Gastroesophageal sphincter (tissue), 4 donors: ENCODE results near the gene PDPN. TPM values are rescaled to one million over a fixed set of nuclear protein-coding genes. Genes with fewer than 3 reads are reported as not detected.

Source experiments
- ATAC-seq: fragments of 150-250 bp; one replicate; pipeline ENCODE4 v1.9.1; 2016; ENCODE audit warnings: mild to moderate bottlenecking, moderate library complexity
- H3K27ac ChIP-seq, 4 donors: fragments of 200-600 bp; sonication (generic) in 3 of 4; 1 replicate in 3 of 4; 2 replicates in 1 of 4; pipeline ENCODE4 v1.5.1; 2016 to 2019
- H3K27me3 ChIP-seq: fragments of 200-600 bp; sonication (generic); one replicate; pipeline ENCODE4 v1.5.1; 2019
- H3K36me3 ChIP-seq, 2 donors: fragments of 200-600 bp; sonication (generic); one replicate each; pipeline ENCODE4 v1.5.1; 2019; ENCODE audit warnings: control low read depth in 1 of 2
- H3K4me1 ChIP-seq, 3 donors: fragments of 200-600 bp; sonication (generic); 1 replicate in 2 of 3; 2 replicates in 1 of 3; pipeline ENCODE4 v1.5.1; 2016 to 2019; ENCODE audit warnings: control low read depth in 2 of 3
- H3K4me3 ChIP-seq, 2 donors: fragments of 200-600 bp; sonication (generic); one replicate each; pipeline ENCODE4 v1.5.1; 2019; ENCODE audit warnings: mild to moderate bottlenecking in 1 of 2, moderate library complexity in 1 of 2
- H3K9me3 ChIP-seq, 3 donors: fragments of 200-600 bp; sonication (generic); one replicate each; pipeline ENCODE4 v1.5.1; 2017 to 2019; ENCODE audit warnings: control low read depth in 2 of 3
- EP300 ChIP-seq: sonication (generic); formaldehyde crosslinking; IDR thresholded peaks from one replicate; pipeline ENCODE4 v1.6.1; 2017; ENCODE audit warnings: antibody characterized with exemption, mild to moderate bottlenecking
- POLR2A ChIP-seq, 2 donors: fragments of 450-650 bp; IDR thresholded peaks; one replicate each; pipeline ENCODE4 v1.6.1; 2017; ENCODE audit warnings: antibody characterized with exemption in 2 of 2, mild to moderate bottlenecking in 2 of 2, moderate library complexity in 1 of 2
- POLR2AphosphoS5 ChIP-seq: sonication (generic); formaldehyde crosslinking; IDR thresholded peaks from one replicate; pipeline ENCODE4 v1.6.1; 2017; ENCODE audit warnings: antibody characterized with exemption
- WGBS, 2 donors: methylation state at CpG; one replicate each; pipeline ENCODE4 v1.1.5; 2018; ENCODE audit warnings: low coverage in 1 of 2; 5-methylcytosine and 5-hydroxymethylcytosine counted together
- total RNA-seq, 4 donors: library from RNA; depleted of rRNA; stranded (reverse); fragments of >200 nt; gene quantifications; one replicate each; pipeline ENCODE4 v1.1.0, GENCODE V29; 2016
- TF ChIP-seq, protein P1 (sequence below), 4 experiments: fragments of 200-600 bp in 2 of 4; fragments of 450-650 bp in 2 of 4; sonication (generic) in 1 of 4; IDR thresholded peaks; one replicate each; pipeline ENCODE4 v1.5.1; 2017 to 2019; ENCODE audit warnings: antibody characterized with exemption in 4 of 4, mild to moderate bottlenecking in 2 of 4, moderate library complexity in 2 of 4

Gene PDPN
- total RNA-seq, 4 donors from 2014 or later = 10.9 to 31.6 (median 17.3) TPM

DNA sequence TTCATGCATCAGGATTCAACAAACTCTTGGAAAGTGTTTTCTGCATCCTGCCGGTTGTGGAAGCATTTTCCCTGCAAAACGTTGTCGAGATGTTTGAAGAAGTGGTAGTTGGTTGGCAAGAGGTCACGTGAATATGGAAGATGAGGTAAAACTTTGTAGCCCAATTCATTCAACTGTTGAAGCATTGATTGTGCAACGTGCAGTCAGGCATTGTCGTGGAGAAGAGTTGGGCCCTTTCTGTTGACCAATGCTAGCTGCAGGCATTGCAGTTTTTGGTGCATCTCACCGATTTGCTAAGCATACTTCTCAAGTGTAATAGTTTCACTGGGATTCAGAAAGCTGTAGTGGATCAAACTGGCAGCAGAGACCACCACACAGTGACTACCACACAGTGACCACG is 59.4 kb downstream of the PDPN start:
- H3K36me3 ChIP-seq = no peaks in the 10 kb centered on the region
- no peak overlapping the region for H3K4me3 ChIP-seq
- TF ChIP-seq EP300 = no peak
- TF ChIP-seq POLR2A (IDR thresholded peaks at IDR 0.05) = no peak
- TF ChIP-seq, protein P1, sequence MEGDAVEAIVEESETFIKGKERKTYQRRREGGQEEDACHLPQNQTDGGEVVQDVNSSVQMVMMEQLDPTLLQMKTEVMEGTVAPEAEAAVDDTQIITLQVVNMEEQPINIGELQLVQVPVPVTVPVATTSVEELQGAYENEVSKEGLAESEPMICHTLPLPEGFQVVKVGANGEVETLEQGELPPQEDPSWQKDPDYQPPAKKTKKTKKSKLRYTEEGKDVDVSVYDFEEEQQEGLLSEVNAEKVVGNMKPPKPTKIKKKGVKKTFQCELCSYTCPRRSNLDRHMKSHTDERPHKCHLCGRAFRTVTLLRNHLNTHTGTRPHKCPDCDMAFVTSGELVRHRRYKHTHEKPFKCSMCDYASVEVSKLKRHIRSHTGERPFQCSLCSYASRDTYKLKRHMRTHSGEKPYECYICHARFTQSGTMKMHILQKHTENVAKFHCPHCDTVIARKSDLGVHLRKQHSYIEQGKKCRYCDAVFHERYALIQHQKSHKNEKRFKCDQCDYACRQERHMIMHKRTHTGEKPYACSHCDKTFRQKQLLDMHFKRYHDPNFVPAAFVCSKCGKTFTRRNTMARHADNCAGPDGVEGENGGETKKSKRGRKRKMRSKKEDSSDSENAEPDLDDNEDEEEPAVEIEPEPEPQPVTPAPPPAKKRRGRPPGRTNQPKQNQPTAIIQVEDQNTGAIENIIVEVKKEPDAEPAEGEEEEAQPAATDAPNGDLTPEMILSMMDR (IDR thresholded peaks at IDR 0.05) = no peak
- no peak for TF ChIP-seq POLR2AphosphoS5
- H3K9me3 ChIP-seq = peaks cover 0 to 18% (median 0%) of the 10 kb centered on the region in 3 donors
- 78 to 83% methylated on average over 7 of the region's 8 CpGs for WGBS, 2 donors
- ATAC-seq = no peak
- no peaks in the 10 kb centered on the region for H3K4me1 ChIP-seq
- H3K27me3 ChIP-seq = no peaks in the 10 kb centered on the region
- no peak overlapping the region for H3K27ac ChIP-seq

DNA sequence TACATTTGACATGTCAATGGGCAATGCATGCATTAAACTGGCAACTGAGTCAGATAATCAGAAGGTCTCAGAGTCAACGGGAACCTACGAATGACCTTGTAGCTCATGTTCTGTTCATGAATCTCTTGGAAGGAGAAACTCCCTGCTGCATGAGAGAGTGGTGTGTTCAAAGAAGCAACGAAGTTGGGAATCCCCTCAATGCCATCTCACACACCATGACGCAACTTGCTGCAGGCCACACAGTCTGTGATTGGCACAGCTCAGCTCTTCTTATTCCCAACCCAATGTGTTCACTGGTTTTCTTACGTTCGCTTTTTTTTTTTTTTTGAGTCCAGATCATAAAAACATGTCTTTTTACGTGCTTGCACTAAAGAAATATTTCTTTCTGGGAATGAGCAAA is 62.9 kb downstream of the PDPN start:
- no peak for ATAC-seq
- TF ChIP-seq POLR2A (IDR thresholded peaks at IDR 0.05) (no peak), EP300 (no peak), POLR2AphosphoS5 (no peak)
- TF ChIP-seq, protein P1 (IDR thresholded peaks at IDR 0.05) = no peak
- no peak overlapping the region for H3K27ac ChIP-seq
- no peaks in the 10 kb centered on the region for H3K27me3 ChIP-seq
- no peaks in the 10 kb centered on the region for H3K9me3 ChIP-seq
- H3K4me1 ChIP-seq = no peaks in the 10 kb centered on the region
- no peaks in the 10 kb centered on the region for H3K36me3 ChIP-seq
- 87 to 92% methylated on average over 2 to 7 of the region's 7 CpGs for WGBS, 2 donors
- H3K4me3 ChIP-seq = no peak overlapping the region

DNA sequence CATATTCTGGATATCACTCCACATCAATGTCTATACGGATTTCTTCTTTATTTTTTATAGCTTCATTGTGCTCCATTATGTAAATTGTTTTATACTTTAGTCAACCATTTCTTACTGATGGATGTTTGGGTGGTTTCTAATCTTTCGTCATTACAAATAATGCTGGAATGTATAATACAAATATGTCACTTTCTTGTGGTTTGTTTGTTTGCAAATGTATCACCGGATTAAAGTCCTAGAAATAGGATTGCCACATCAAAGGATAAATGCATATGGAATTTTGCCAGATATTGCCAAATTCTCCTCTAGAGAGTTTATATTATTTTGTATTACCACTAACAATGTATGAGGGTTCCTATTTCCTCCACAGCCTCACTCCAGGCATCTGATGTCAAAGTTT is 67.6 kb downstream of the PDPN start:
- Histone ChIP-seq H3K4me1 (no peaks in the 10 kb centered on the region), H3K9me3 (no peaks in the 10 kb centered on the region), H3K4me3 (no peak overlapping the region), H3K36me3 (no peaks in the 10 kb centered on the region), H3K27me3 (no peaks in the 10 kb centered on the region), H3K27ac (no peak overlapping the region)
- TF ChIP-seq POLR2AphosphoS5 = no peak
- TF ChIP-seq, protein P1 (IDR thresholded peaks at IDR 0.05) = no peak
- TF ChIP-seq EP300 = no peak
- no peak for TF ChIP-seq POLR2A (IDR thresholded peaks at IDR 0.05)
- ATAC-seq = no peak
- 64 to 67% methylated on average over 3 of the region's 3 CpGs for WGBS, 2 donors

DNA sequence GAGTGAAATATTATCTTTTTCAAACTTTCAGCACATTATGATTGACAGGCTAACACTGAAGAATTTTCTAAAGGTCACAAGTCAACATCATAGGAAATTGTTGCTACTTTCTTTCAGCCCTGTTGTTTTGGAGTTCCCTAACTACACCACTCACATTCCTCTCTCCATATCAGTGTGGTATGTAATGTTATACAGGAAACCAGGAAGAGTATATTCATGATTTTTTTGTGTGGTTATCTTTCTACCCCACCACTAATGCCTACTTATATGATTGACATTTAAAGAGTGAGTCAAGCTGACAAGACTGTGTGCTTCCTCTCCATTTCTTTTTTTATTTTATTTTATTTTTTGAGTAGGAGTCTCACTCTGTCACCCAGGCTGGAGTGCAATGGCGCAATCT is 68.6 kb downstream of the PDPN start:
- no peaks in the 10 kb centered on the region for H3K4me1 ChIP-seq
- no peak for TF ChIP-seq POLR2A (IDR thresholded peaks at IDR 0.05)
- no peak overlapping the region for H3K4me3 ChIP-seq
- WGBS, 2 donors = no CpG with 5 or more reads among the region's 1 CpG
- ATAC-seq = no peak
- H3K9me3 ChIP-seq = no peaks in the 10 kb centered on the region
- H3K27ac ChIP-seq = no peak overlapping the region
- H3K36me3 ChIP-seq = no peaks in the 10 kb centered on the region
- H3K27me3 ChIP-seq = no peaks in the 10 kb centered on the region

DNA sequence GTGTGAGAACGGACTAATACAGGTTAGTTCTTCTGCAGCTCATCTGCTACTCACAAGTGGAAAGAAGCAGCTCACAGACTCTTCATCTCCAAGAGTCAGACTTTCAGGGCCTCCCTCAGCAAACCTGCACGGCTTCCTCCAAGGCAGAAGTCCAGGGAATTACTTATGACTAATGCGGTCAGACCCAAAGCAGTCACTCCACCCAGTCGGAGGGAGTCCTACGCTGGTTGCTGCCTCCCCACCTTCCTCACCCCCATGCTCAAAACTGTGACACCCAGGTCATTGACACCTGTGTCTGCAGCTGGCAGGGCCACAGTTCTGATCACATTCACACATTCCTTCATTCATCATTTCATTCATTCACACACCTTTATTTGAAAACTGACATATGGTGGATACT is 77.9 kb downstream of the PDPN start:
- ATAC-seq = no peak
- peak overlapping the region in 2 of 4 donors; percentile 43 to 56 for H3K27ac ChIP-seq
- WGBS, 2 donors = 24 to 83% methylated on average over 1 to 4 of the region's 5 CpGs

DNA sequence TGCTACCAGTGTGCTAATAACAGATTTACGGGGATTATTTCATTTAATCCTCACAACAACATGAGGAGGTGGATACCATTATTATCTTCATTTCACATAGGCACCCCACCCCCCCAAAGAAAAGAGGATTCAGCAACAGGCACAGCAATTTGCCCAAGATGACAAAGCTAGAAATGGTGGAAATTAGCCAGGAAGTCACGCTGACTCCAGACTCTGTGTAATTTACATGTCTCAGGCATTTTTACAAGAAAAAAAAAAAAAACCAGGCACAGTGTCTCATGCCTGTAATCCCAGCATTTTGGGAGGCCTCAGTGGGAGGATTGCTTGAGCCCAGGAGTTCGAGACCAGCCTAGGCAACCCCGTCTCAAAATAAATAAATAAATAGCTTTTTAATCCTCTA is 78.9 kb downstream of the PDPN start:
- peak; percentile 61 for ATAC-seq

More for the DNA sequence above, 77.9 kb downstream of the PDPN start:
- TF ChIP-seq POLR2A (IDR thresholded peaks at IDR 0.05) = no peak
- no peak for TF ChIP-seq EP300
- TF ChIP-seq POLR2AphosphoS5 = no peak
- H3K27me3 ChIP-seq = no peaks in the 10 kb centered on the region
- H3K4me1 ChIP-seq = peaks cover 0 to 6% (median 0%) of the 10 kb centered on the region in 3 donors
- no peaks in the 10 kb centered on the region for H3K36me3 ChIP-seq
- H3K9me3 ChIP-seq = no peaks in the 10 kb centered on the region
- H3K4me3 ChIP-seq = no peak overlapping the region

More for the DNA sequence above, 78.9 kb downstream of the PDPN start:
- H3K27ac ChIP-seq = peak overlapping the region in 1 of 4 donors; percentile 56
- H3K9me3 ChIP-seq = no peaks in the 10 kb centered on the region
- no peaks in the 10 kb centered on the region for H3K27me3 ChIP-seq
- TF ChIP-seq, protein P1 (IDR thresholded peaks at IDR 0.05) = no peak
- TF ChIP-seq POLR2A (IDR thresholded peaks at IDR 0.05) = no peak
- TF ChIP-seq EP300 = no peak
- TF ChIP-seq POLR2AphosphoS5 = no peak
- 44 to 51% methylated on average over 3 to 4 of the region's 4 CpGs for WGBS, 2 donors
- no peaks in the 10 kb centered on the region for H3K36me3 ChIP-seq
- H3K4me1 ChIP-seq = peaks cover 0 to 6% (median 0%) of the 10 kb centered on the region in 3 donors
- H3K4me3 ChIP-seq = no peak overlapping the region
